Panc1 (cell line): ENCODE results near the gene DCBLD2. TPM values are rescaled to one million over a fixed set of nuclear protein-coding genes. Genes with fewer than 3 reads are reported as not detected.

Source experiments
- ATAC-seq: fragments of 200-7000 bp; cut with Tn5 transposase; 2 replicates; pipeline ENCODE4 v1.9.1; 2020; ENCODE audit warnings: mild to moderate bottlenecking, moderate library complexity
- BruUV-seq: library from RNA; stranded (reverse); fragments of 400-500 nt; replicated peaks from 2 replicates; lab custom pipeline; 2021; lab: Mats Ljungman, UMichigan
- CTCF ChIA-PET: fragments of 300-600 bp; sonication (Branson Sonifier 250); formaldehyde crosslinking; loops from one replicate; lab custom pipeline; 2022; ENCODE audit warnings: antibody characterized with exemption; lab: Charles Lee
- POLR2A ChIA-PET: fragments of 300-600 bp; sonication (Branson Sonifier 250); formaldehyde crosslinking; loops from one replicate; lab custom pipeline; 2022; ENCODE audit warnings: antibody characterized with exemption; lab: Charles Lee
- DNase-seq: peaks from one replicate; pipeline ENCODE4 v3.0.0-alpha.2; 2010; ENCODE audit warnings: low read depth, low spot score
- H3K27ac ChIP-seq: 2 replicates; pipeline ENCODE4 v1.5.1; 2011; ENCODE audit warnings: mild to moderate bottlenecking, low read length, inconsistent platforms
- H3K27me3 ChIP-seq: fragments of 200-500 bp; sonication (Bioruptor generic); 2 replicates; pipeline ENCODE4 v1.6.0; 2014; ENCODE audit warnings: low read length, inconsistent platforms; ENCODE audit not compliant: control insufficient read depth, insufficient read depth
- H3K36me3 ChIP-seq: fragments of 200-500 bp; sonication (Bioruptor generic); 2 replicates; pipeline ENCODE4 v1.5.1; 2014; ENCODE audit warnings: inconsistent platforms, mild to moderate bottlenecking, low read length, moderate library complexity; ENCODE audit not compliant: control insufficient read depth, insufficient read depth
- H3K4me1 ChIP-seq: 2 replicates; pipeline ENCODE4 v1.5.1; 2011; ENCODE audit warnings: inconsistent platforms, mild to moderate bottlenecking, low read length, moderate library complexity; ENCODE audit not compliant: control insufficient read depth, insufficient read depth
- H3K4me3 ChIP-seq, 2 experiments: 2 replicates each; pipeline ENCODE4 v1.5.1; 2011 to 2012; ENCODE audit warnings: low read depth in 2 of 2, low read length in 2 of 2, mild to moderate bottlenecking in 2 of 2, inconsistent platforms in 1 of 2, moderate library complexity in 1 of 2
- H3K9me3 ChIP-seq: fragments of 200-500 bp; sonication (Bioruptor generic); 2 replicates; pipeline ENCODE4 v1.5.1; 2014; ENCODE audit warnings: low read depth, mild to moderate bottlenecking, inconsistent platforms, low read length, moderate library complexity; ENCODE audit not compliant: control insufficient read depth, insufficient read depth
- POLR2AphosphoS5 ChIP-seq: IDR thresholded peaks from 2 replicates; pipeline ENCODE4 v1.6.1; 2012; ENCODE audit warnings: mild to moderate bottlenecking, low read depth, low read length, moderate library complexity
- SIN3A ChIP-seq: IDR thresholded peaks from 2 replicates; pipeline ENCODE4 v1.6.1; 2012; ENCODE audit warnings: low read depth, mild to moderate bottlenecking, low read length, moderate library complexity, borderline replicate concordance; ENCODE audit not compliant: insufficient read depth
- TCF7L2 ChIP-seq: IDR thresholded peaks from 2 replicates; pipeline ENCODE4 v1.6.1; 2011; ENCODE audit warnings: mild to moderate bottlenecking, low read depth, low read length, inconsistent platforms
- in situ Hi-C: cut with HindIII; loops from 2 replicates; pipeline ENCODE4 v1.10.0; 2016; ENCODE audit warnings: low sequenced_read_pairs, low pct_unique_long_range_greater_than_20kb
- intact Hi-C: fragments of 100-400 bp; cut with micrococcal nuclease; formaldehyde crosslinking; loops from one replicate; pipeline ENCODE4 v1.10.0; 2022; ENCODE audit not compliant: unreplicated experiment
- total RNA-seq: library from RNA; stranded (reverse); gene quantifications from one replicate; pipeline ENCODE4 v1.2.1, GENCODE V29; 2021; ENCODE audit not compliant: unreplicated experiment
- TF ChIP-seq, protein P1 (sequence below): fragments of 450-650 bp; IDR thresholded peaks from 2 replicates; pipeline ENCODE4 v1.5.1; 2017; ENCODE audit warnings: mild to moderate bottlenecking
- TF ChIP-seq, protein P2 (sequence below), 2 experiments: IDR thresholded peaks; 2 replicates each; pipeline ENCODE4 v1.6.1; 2011 to 2012; ENCODE audit warnings: low read depth in 2 of 2, control low read depth in 1 of 2, low read length in 1 of 2, mild to moderate bottlenecking in 1 of 2, moderate library complexity in 1 of 2; ENCODE audit not compliant: insufficient read depth in 1 of 2

DCBLD2 gene
- total RNA-seq, 1 experiment from 2014 or later = 54.4 TPM

DNA sequence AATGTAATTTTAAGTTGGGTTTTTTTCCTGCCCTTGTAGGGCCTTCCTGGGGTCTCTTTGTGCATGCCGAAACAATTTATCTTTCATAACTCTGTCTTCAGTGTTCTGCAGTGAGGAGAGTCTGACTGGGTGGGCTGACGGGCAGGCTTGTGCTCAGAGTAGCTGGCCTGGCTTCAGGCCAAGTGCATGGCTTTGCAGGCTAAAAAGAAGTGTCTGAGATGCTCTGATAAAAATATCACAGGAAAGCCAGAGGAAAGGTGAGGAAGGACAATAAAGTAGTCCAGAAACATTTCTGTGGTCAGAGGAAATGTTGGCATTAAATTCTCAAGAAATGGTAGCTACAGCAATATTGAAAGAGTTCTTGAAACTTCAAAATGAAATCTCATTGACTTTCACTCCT, 112.8 kb downstream of the DCBLD2 start:
- in situ Hi-C loops (no loop called here), intact Hi-C loops (no loop called here)
- H3K4me1 ChIP-seq = no peaks in the 10 kb centered on the region
- no peak for ATAC-seq
- H3K36me3 ChIP-seq = no peaks in the 10 kb centered on the region
- H3K27me3 ChIP-seq = peaks cover 17% of the 10 kb centered on the region
- CTCF ChIA-PET = no interaction called here
- POLR2A ChIA-PET = no interaction called here
- H3K9me3 ChIP-seq = no peaks in the 10 kb centered on the region
- no peak overlapping the region for H3K4me3 ChIP-seq
- no peak for DNase-seq
- no peak overlapping the region for H3K27ac ChIP-seq
- BruUV-seq = no TSS peak
- TF ChIP-seq SIN3A = no peak
- TF ChIP-seq TCF7L2 = no peak
- TF ChIP-seq, protein P1, sequence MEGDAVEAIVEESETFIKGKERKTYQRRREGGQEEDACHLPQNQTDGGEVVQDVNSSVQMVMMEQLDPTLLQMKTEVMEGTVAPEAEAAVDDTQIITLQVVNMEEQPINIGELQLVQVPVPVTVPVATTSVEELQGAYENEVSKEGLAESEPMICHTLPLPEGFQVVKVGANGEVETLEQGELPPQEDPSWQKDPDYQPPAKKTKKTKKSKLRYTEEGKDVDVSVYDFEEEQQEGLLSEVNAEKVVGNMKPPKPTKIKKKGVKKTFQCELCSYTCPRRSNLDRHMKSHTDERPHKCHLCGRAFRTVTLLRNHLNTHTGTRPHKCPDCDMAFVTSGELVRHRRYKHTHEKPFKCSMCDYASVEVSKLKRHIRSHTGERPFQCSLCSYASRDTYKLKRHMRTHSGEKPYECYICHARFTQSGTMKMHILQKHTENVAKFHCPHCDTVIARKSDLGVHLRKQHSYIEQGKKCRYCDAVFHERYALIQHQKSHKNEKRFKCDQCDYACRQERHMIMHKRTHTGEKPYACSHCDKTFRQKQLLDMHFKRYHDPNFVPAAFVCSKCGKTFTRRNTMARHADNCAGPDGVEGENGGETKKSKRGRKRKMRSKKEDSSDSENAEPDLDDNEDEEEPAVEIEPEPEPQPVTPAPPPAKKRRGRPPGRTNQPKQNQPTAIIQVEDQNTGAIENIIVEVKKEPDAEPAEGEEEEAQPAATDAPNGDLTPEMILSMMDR = no peak
- TF ChIP-seq, protein P2, sequence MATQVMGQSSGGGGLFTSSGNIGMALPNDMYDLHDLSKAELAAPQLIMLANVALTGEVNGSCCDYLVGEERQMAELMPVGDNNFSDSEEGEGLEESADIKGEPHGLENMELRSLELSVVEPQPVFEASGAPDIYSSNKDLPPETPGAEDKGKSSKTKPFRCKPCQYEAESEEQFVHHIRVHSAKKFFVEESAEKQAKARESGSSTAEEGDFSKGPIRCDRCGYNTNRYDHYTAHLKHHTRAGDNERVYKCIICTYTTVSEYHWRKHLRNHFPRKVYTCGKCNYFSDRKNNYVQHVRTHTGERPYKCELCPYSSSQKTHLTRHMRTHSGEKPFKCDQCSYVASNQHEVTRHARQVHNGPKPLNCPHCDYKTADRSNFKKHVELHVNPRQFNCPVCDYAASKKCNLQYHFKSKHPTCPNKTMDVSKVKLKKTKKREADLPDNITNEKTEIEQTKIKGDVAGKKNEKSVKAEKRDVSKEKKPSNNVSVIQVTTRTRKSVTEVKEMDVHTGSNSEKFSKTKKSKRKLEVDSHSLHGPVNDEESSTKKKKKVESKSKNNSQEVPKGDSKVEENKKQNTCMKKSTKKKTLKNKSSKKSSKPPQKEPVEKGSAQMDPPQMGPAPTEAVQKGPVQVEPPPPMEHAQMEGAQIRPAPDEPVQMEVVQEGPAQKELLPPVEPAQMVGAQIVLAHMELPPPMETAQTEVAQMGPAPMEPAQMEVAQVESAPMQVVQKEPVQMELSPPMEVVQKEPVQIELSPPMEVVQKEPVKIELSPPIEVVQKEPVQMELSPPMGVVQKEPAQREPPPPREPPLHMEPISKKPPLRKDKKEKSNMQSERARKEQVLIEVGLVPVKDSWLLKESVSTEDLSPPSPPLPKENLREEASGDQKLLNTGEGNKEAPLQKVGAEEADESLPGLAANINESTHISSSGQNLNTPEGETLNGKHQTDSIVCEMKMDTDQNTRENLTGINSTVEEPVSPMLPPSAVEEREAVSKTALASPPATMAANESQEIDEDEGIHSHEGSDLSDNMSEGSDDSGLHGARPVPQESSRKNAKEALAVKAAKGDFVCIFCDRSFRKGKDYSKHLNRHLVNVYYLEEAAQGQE (IDR thresholded peaks at IDR 0.05; ENCODE audit: insufficient read depth in 1 of 2, low read depth in 2 of 2, low read length in 1 of 2) = no peak
- no peak for TF ChIP-seq POLR2AphosphoS5

DNA sequence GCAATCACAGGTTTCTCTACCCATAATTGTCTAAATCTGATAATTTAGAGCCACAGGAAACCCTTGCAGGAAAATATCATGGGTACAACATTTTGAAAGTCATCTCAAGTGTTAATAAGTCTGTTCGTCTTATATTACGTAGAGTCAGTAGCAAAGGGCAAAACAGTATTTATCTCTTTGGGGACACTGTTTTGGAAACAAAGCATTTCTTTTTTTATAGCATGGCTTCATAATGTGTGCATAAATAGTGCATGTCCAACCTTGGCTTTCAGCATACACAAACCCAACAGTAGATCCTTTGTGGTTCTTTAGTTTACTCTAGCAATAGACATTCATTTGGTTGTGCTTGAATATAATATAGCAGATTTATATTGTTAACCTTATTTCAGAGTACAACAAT, 114.3 kb downstream of the DCBLD2 start:
- Histone ChIP-seq H3K4me3 (no peak overlapping the region), H3K27me3 (peaks cover 21% of the 10 kb centered on the region), H3K36me3 (no peaks in the 10 kb centered on the region), H3K9me3 (no peaks in the 10 kb centered on the region), H3K4me1 (no peaks in the 10 kb centered on the region), H3K27ac (no peak overlapping the region)
- in situ Hi-C loops (no loop called here), intact Hi-C loops (no loop called here)
- TF ChIP-seq, protein P2 (IDR thresholded peaks at IDR 0.05; ENCODE audit: insufficient read depth in 1 of 2, low read depth in 2 of 2, low read length in 1 of 2) = no peak
- TF ChIP-seq, protein P1 = no peak
- TF ChIP-seq SIN3A = no peak
- POLR2A ChIA-PET = no interaction called here
- ATAC-seq (no peak), DNase-seq (no peak)
- BruUV-seq = no TSS peak
- CTCF ChIA-PET = no interaction called here
